Measurements from ENCODE around the gene COQ5.

- no peak for TF ChIP-seq POLR2A (IDR thresholded peaks at IDR 0.05)
- no peak for TF ChIP-seq CTCF (IDR thresholded peaks at IDR 0.05)
- no peak for TF ChIP-seq POLR2AphosphoS5 (IDR thresholded peaks at IDR 0.05)
These were observed 15.7 kb upstream of the COQ5 start for GRCh38 chr12:120544691-120545090.

All from breast epithelium (tissue), 3 donors.